Ovary (tissue), 9 donors: ENCODE results near the gene MYO1E. TPM values are rescaled to one million over a fixed set of nuclear protein-coding genes. Genes with fewer than 3 reads are reported as not detected.
A peak's percentile ranks its signal among the peaks of the same experiment; 100 is the strongest.

Experiments
- DNase-seq, 5 donors: peaks; one replicate each; pipeline ENCODE4 v3.0.0-alpha.2; 2019 to 2020
- H3K27ac ChIP-seq, 2 donors: fragments of 200-600 bp; one replicate each; pipeline versions ENCODE4 v1.5.1 to v1.8.0; 2019 to 2022
- H3K27me3 ChIP-seq: fragments of 200-600 bp; one replicate; pipeline ENCODE4 v1.8.0; 2022
- H3K36me3 ChIP-seq: fragments of 200-600 bp; sonication (generic); one replicate; pipeline ENCODE4 v1.5.1; 2019
- H3K4me1 ChIP-seq: one replicate; pipeline ENCODE4 v1.8.1; 2013; ENCODE audit warnings: mild to moderate bottlenecking, moderate library complexity; ENCODE audit not compliant: insufficient read depth
- H3K4me3 ChIP-seq: fragments of 200-600 bp; sonication (generic); one replicate; pipeline ENCODE4 v1.5.1; 2017
- H3K9me3 ChIP-seq, 2 donors: fragments of 200-600 bp in 1 of 2; sonication (generic) in 1 of 2; one replicate each; pipeline versions ENCODE4 v1.5.1 to v1.8.1; 2013 to 2019; ENCODE audit warnings: mild to moderate bottlenecking in 1 of 2, moderate library complexity in 1 of 2
- CTCF ChIP-seq, 3 donors: fragments of 450-650 bp in 2 of 3; fragments of 200-600 bp in 1 of 3; IDR thresholded peaks; one replicate each; pipeline versions ENCODE4 v1.5.1 to v1.8.0; 2016 to 2022; ENCODE audit warnings: antibody characterized with exemption in 3 of 3, mild to moderate bottlenecking in 1 of 3
- EP300 ChIP-seq: sonication (generic); formaldehyde crosslinking; IDR thresholded peaks from one replicate; pipeline ENCODE4 v1.6.1; 2017; ENCODE audit warnings: antibody characterized with exemption
- POLR2A ChIP-seq: fragments of 450-650 bp; IDR thresholded peaks from one replicate; pipeline ENCODE4 v1.6.1; 2017; ENCODE audit warnings: antibody characterized with exemption, mild to moderate bottlenecking, moderate library complexity
- WGBS, 3 donors: extraction: QIAGEN DNeasy Blood & Tissue Kit in 1 of 3; methylation state at CpG; one replicate each; pipeline versions ENCODE4 v1.1.5 to v1.1.7; 2013 to 2017; 5-methylcytosine and 5-hydroxymethylcytosine counted together
- intact Hi-C, 4 donors: fragments of 100-400 bp; cut with DNase I; formaldehyde crosslinking; loops; one replicate each; pipeline versions ENCODE4 v1.11.0 to v1.15.1; 2022 to 2023
- polyA plus RNA-seq, 2 donors: library from polyadenylated mRNA; stranded (reverse); fragments of 200-250 nt in 1 of 2; fragments of 350-450 nt in 1 of 2; fragmentation: Illumina TruSeq in 1 of 2; extraction: RNeasy Lipid Tissue Mini Kit (QIAGEN cat#74804) in 1 of 2; gene quantifications; one replicate each; pipeline ENCODE4 v1.2.3, GENCODE V29; 2013 to 2014
- total RNA-seq, 7 donors: library from RNA; depleted of rRNA in 2 of 7; stranded (reverse); fragments of >200 nt in 2 of 7; fragmentation: NEBNext Ultra II Directional in 3 of 7; extraction: Animal tissue kit (Norgen Biotek cat#: 25700) in 3 of 7; gene quantifications; one replicate each; pipeline versions ENCODE4 v1.1.0 to v1.2.4, GENCODE V29; 2016 to 2023
- donor health status: DM: no; HTN: no; CAD: no; lungs with moderate emphysema.
- donor health status: DM: no; HTN: no; CAD: no.
- donor health status: Bipolar disorder and iron deficiency.
- donor health status: DM: yes; HTN: yes; CAD: no.
- donor health status: DM: no; HTN: no; CAD: no.
- donor health status: DM: yes; HTN: yes; CAD: no.

Gene MYO1E
- total and polyA plus RNA-seq, 9 donors: 11.6 to 96.0 (median 44.8) TPM

GRCh38 chr15:59115047-59115446 lies 257.6 kb downstream of the MYO1E start:
- no peak overlapping the region for H3K4me3 ChIP-seq
- TF ChIP-seq POLR2A (no peak), EP300 (no peak), CTCF (IDR thresholded peaks at IDR 0.05) (no peak)
- 73 to 84% (median 82%) methylated on average over 2 of the region's 2 CpGs for WGBS, 3 donors
- H3K27me3 ChIP-seq: no peaks in the 10 kb centered on the region
- H3K9me3 ChIP-seq: no peaks in the 10 kb centered on the region
- no peak for DNase-seq
- no peaks in the 10 kb centered on the region for H3K36me3 ChIP-seq
- no peaks in the 10 kb centered on the region for H3K4me1 ChIP-seq
- intact Hi-C loops: no loop called here
- no peak overlapping the region for H3K27ac ChIP-seq

GRCh38 chr15:59111251-59111650 lies 261.4 kb downstream of the MYO1E start:
- no peak for DNase-seq
- intact Hi-C loops: no loop called here
- no peaks in the 10 kb centered on the region for H3K9me3 ChIP-seq
- no peak overlapping the region for H3K4me3 ChIP-seq
- H3K36me3 ChIP-seq: no peaks in the 10 kb centered on the region
- H3K27me3 ChIP-seq: no peaks in the 10 kb centered on the region
- H3K4me1 ChIP-seq: no peaks in the 10 kb centered on the region
- WGBS, 3 donors: 89 to 95% (median 91%) methylated on average over 4 of the region's 4 CpGs
- H3K27ac ChIP-seq: no peak overlapping the region
- TF ChIP-seq EP300 (no peak), CTCF (IDR thresholded peaks at IDR 0.05) (no peak), POLR2A (no peak)

- Histone ChIP-seq H3K4me3 (no peak overlapping the region), H3K4me1 (no peaks in the 10 kb centered on the region), H3K27me3 (no peaks in the 10 kb centered on the region), H3K9me3 (no peaks in the 10 kb centered on the region), H3K36me3 (no peaks in the 10 kb centered on the region), H3K27ac (peak overlapping the region in 1 of 2 donors; percentile 10)
- no peak for DNase-seq
- intact Hi-C loops: no loop called here
- TF ChIP-seq CTCF (IDR thresholded peaks at IDR 0.05) (no peak), EP300 (no peak), POLR2A (no peak)
- 35 to 47% (median 35%) methylated on average over 2 of the region's 2 CpGs for WGBS, 3 donors
Observed at GRCh38 chr15:59105854-59106253, 266.8 kb downstream of the MYO1E start.

- Histone ChIP-seq H3K27ac (peak within 1 kb of the TSS in 1 of 2 donors; percentile 10), H3K36me3 (no peaks in the 10 kb centered on the region), H3K9me3 (no peaks in the 10 kb centered on the region), H3K27me3 (no peaks in the 10 kb centered on the region), H3K4me3 (peak within 1 kb of the TSS; percentile 52), H3K4me1 (no peaks in the 10 kb centered on the region)
- WGBS, 3 donors: 0 to 1% (median 0%) methylated on average over 55 to 57 of the region's 57 CpGs
- intact Hi-C loops: no loop called here
- DNase-seq: peak; percentile 66 to 86 (median 75)
- TF ChIP-seq POLR2A: no peak
- no peak for TF ChIP-seq EP300
- TF ChIP-seq CTCF (IDR thresholded peaks at IDR 0.05): no peak
Observed at GRCh38 chr15:59104912-59105732, 267.5 kb downstream of the MYO1E start, which contains the start of gene CCNB2. TSS of gene CCNB2 (plus strand) at chr15:59105146. CDS start at chr15:59105269, 123 bp downstream.
